ENCODE results near the gene ERGIC1.

ERGIC1 gene

GRCh38 chr5:172920447-172920849, 86.4 kb downstream of the ERGIC1 start:
- no peak overlapping the region for H3K4me3 Mint-ChIP-seq
- H3K27me3 Mint-ChIP-seq (ENCODE audit: low read depth, poor library complexity): peaks cover 2% of the 10 kb centered on the region
- TF ChIP-seq CTCF (IDR thresholded peaks at IDR 0.05): no peak
- H3K9me3 Mint-ChIP-seq: no peaks in the 10 kb centered on the region
- H3K36me3 Mint-ChIP-seq (ENCODE audit: low read depth): peaks cover 37% of the 10 kb centered on the region
- H3K27ac Mint-ChIP-seq: no peak overlapping the region
- no peaks in the 10 kb centered on the region for H3K4me1 Mint-ChIP-seq
- no peak for DNase-seq

GRCh38 chr5:172920995-172921394, 86.9 kb downstream of the ERGIC1 start:
- Mint-ChIP-seq H3K4me3 (no peak overlapping the region), H3K36me3 (ENCODE audit: low read depth) (peaks cover 35% of the 10 kb centered on the region), H3K27ac (no peak overlapping the region), H3K4me1 (no peaks in the 10 kb centered on the region), H3K9me3 (no peaks in the 10 kb centered on the region), H3K27me3 (ENCODE audit: low read depth, poor library complexity) (peaks cover 2% of the 10 kb centered on the region)
- TF ChIP-seq CTCF (IDR thresholded peaks at IDR 0.05): no peak
- no peak for DNase-seq

- Mint-ChIP-seq H3K9me3 (no peaks in the 10 kb centered on the region), H3K4me1 (peaks cover 4% of the 10 kb centered on the region), H3K36me3 (ENCODE audit: low read depth) (peaks cover 33% of the 10 kb centered on the region), H3K27me3 (ENCODE audit: low read depth, poor library complexity) (peaks cover 2% of the 10 kb centered on the region), H3K27ac (no peak overlapping the region), H3K4me3 (no peak overlapping the region)
- no peak for DNase-seq
- no peak for TF ChIP-seq CTCF (IDR thresholded peaks at IDR 0.05)
These were observed 87.9 kb downstream of the ERGIC1 start for GRCh38 chr5:172921906-172922305.

- Mint-ChIP-seq H3K27me3 (ENCODE audit: low read depth, poor library complexity) (peaks cover 2% of the 10 kb centered on the region), H3K36me3 (ENCODE audit: low read depth) (peaks cover 36% of the 10 kb centered on the region), H3K9me3 (no peaks in the 10 kb centered on the region), H3K4me3 (no peak overlapping the region), H3K4me1 (peaks cover 9% of the 10 kb centered on the region), H3K27ac (no peak overlapping the region)
- DNase-seq: no peak
- TF ChIP-seq CTCF (IDR thresholded peaks at IDR 0.05): no peak
These were observed 89.5 kb downstream of the ERGIC1 start for GRCh38 chr5:172923539-172923938.

- Mint-ChIP-seq H3K27me3 (ENCODE audit: low read depth, poor library complexity) (peaks cover 9% of the 10 kb centered on the region), H3K4me3 (no peak overlapping the region), H3K4me1 (peaks cover 9% of the 10 kb centered on the region), H3K9me3 (no peaks in the 10 kb centered on the region), H3K36me3 (ENCODE audit: low read depth) (peaks cover 38% of the 10 kb centered on the region), H3K27ac (peak overlapping the region; percentile 41)
- no peak for DNase-seq
- no peak for TF ChIP-seq CTCF (IDR thresholded peaks at IDR 0.05)
These were observed 91.4 kb downstream of the ERGIC1 start for GRCh38 chr5:172925336-172925948.

GRCh38 chr5:172926008-172926523, 92.0 kb downstream of the ERGIC1 start:
- no peak for DNase-seq
- TF ChIP-seq CTCF (IDR thresholded peaks at IDR 0.05): no peak
- Mint-ChIP-seq H3K36me3 (ENCODE audit: low read depth) (peaks cover 38% of the 10 kb centered on the region), H3K4me3 (no peak overlapping the region), H3K27me3 (ENCODE audit: low read depth, poor library complexity) (peaks cover 9% of the 10 kb centered on the region), H3K27ac (no peak overlapping the region), H3K9me3 (no peaks in the 10 kb centered on the region), H3K4me1 (peaks cover 14% of the 10 kb centered on the region)

Measured in nephron progenitor cell (in vitro differentiated cells).